Glomerular visceral epithelial cell (primary cell): ENCODE data around the gene ALPP.
"Not testable (repeated sequence)": the region's sequence is repeated elsewhere in the genome, so short reads cannot be mapped to it uniquely, and the experiment has no call there.

Experiments used
- DNase-seq: peaks from one replicate; pipeline ENCODE4 v3.0.0-alpha.2; 2016; ENCODE audit errors: extremely low spot score

Gene ALPP

GRCh38 chr2:232378735-232379151 lies at the start of gene ALPP:
TSS of gene ALPP (plus strand) at chr2:232378751. CDS start at chr2:232378803, 52 bp downstream.
- not testable (repeated sequence) for DNase-seq

- no peak for DNase-seq
Observed at GRCh38 chr2:232329716-232330067, 48.9 kb upstream of the ALPP start.

GRCh38 chr2:232330068-232330999 lies 48.2 kb upstream of the ALPP start:
- DNase-seq, result no peak

GRCh38 chr2:232331061-232331460 lies 47.5 kb upstream of the ALPP start:
- DNase-seq, result not testable (repeated sequence)

GRCh38 chr2:232331641-232332040 lies 46.9 kb upstream of the ALPP start:
- not testable (repeated sequence) for DNase-seq

- DNase-seq, result not testable (repeated sequence)
Observed at GRCh38 chr2:232332244-232332939, 46.2 kb upstream of the ALPP start.

- no peak for DNase-seq
Observed at GRCh38 chr2:232332940-232333259, 45.7 kb upstream of the ALPP start.

GRCh38 chr2:232333361-232334135 lies 45.0 kb upstream of the ALPP start:
- no peak for DNase-seq

GRCh38 chr2:232334136-232334884 lies 44.2 kb upstream of the ALPP start:
- DNase-seq, result not testable (repeated sequence)

- DNase-seq, result not testable (repeated sequence)
Observed at GRCh38 chr2:232334885-232335205, 43.7 kb upstream of the ALPP start.

- not testable (repeated sequence) for DNase-seq
Observed at GRCh38 chr2:232335206-232335858, 43.2 kb upstream of the ALPP start.

- DNase-seq, result no peak
Observed at GRCh38 chr2:232335859-232336215, 42.7 kb upstream of the ALPP start.

GRCh38 chr2:232336241-232336736 lies 42.3 kb upstream of the ALPP start:
- no peak for DNase-seq

GRCh38 chr2:232336981-232337720 lies 41.4 kb upstream of the ALPP start:
- no peak for DNase-seq

GRCh38 chr2:232338094-232338758 lies 40.3 kb upstream of the ALPP start:
- not testable (repeated sequence) for DNase-seq

- DNase-seq, result no peak
Observed at GRCh38 chr2:232338759-232339106, 39.8 kb upstream of the ALPP start.

GRCh38 chr2:232339121-232340081 lies 39.1 kb upstream of the ALPP start:
- DNase-seq, result no peak

GRCh38 chr2:232340171-232340935 lies 38.2 kb upstream of the ALPP start:
- DNase-seq, result no peak
